Chondrocyte (in vitro differentiated cells): Measurements from ENCODE around the gene STAB1. TPM values are rescaled to one million over a fixed set of nuclear protein-coding genes. Genes with fewer than 3 reads are reported as not detected.

Source experiments
- DNase-seq: peaks from one replicate; pipeline ENCODE4 v3.0.0; 2021; ENCODE audit warnings: mixed read lengths, low spot score
- H3K27ac Mint-ChIP-seq: one replicate; pipeline ENCODE4 v1.8.0; 2021; ENCODE audit warnings: mild to moderate bottlenecking, moderate library complexity, mixed read lengths; ENCODE audit not compliant: unreplicated experiment
- H3K27me3 Mint-ChIP-seq: 2 replicates; pipeline ENCODE4 v1.8.0; 2021; ENCODE audit warnings: low read depth, mixed read lengths
- H3K36me3 Mint-ChIP-seq: 2 replicates; pipeline ENCODE4 v1.8.0; 2021; ENCODE audit warnings: low read depth, mixed read lengths
- H3K4me1 Mint-ChIP-seq: 2 replicates; pipeline ENCODE4 v1.8.0; 2021; ENCODE audit warnings: low read depth, mild to moderate bottlenecking, mixed read lengths
- H3K4me3 Mint-ChIP-seq: one replicate; pipeline ENCODE4 v1.8.0; 2021; ENCODE audit warnings: mild to moderate bottlenecking, moderate library complexity, mixed read lengths; ENCODE audit not compliant: unreplicated experiment
- H3K9me3 Mint-ChIP-seq: 2 replicates; pipeline ENCODE4 v1.8.0; 2021; ENCODE audit warnings: low read depth, mixed read lengths
- total RNA-seq: library from RNA; stranded (reverse); gene quantifications from 3 replicates; pipeline ENCODE4 v1.2.1, GENCODE V29; 2021
- TF ChIP-seq, protein P1 (sequence below): fragments of 200-600 bp; sonication (generic); IDR thresholded peaks from 2 replicates; pipeline ENCODE4 v1.5.0; 2021; ENCODE audit warnings: antibody characterized with exemption, mild to moderate bottlenecking, moderate library complexity

STAB1 gene
- total RNA-seq, 1 donor from 2014 or later = not detected

DNA sequence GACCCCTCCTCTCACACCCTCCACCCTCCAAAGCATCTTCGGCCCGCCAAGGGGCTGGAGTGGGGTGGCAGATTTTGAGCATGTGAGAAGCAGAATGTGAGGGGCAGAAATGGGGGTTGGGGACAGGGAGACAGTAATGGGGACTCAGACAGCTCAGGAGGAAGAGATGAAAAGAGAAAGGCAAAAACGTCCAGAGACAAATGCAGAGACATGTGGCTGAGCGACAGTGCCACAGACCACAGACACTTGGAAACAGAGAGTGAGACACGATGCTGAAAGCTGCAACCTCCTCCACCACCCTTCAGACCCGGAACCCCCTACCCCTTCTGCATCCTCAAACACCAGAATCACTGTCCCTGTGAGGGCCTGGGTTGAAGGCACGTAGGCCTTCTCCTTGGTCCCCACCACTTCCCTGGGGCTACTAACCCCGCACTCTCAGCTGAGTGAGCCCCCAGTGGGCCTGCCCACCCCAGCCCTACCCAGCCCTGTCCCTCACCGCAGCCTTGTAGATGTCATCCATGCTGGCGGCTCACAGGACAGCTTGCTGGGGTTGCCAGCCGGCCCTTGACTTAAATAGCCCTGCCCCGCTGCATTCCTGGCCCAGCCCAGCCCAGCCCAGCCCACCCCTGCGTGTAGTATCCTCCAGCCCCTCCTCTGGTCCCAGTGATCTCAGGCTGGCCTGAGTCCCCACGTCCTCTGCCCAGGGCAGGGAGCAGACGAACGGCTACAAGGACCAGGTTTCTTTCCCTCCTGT, 41.5 kb upstream of the STAB1 start, which contains the start of gene TNNC1:
Gene TNNC1 (minus strand): TSS at position 546 of the 754 bp plus-strand sequence. CDS start 26 bp downstream, at position 520.
- H3K27ac Mint-ChIP-seq = peak within 1 kb of the TSS; percentile 74
- H3K27me3 Mint-ChIP-seq = no peaks in the 10 kb centered on the region
- H3K4me3 Mint-ChIP-seq = peak within 1 kb of the TSS; percentile 100
- DNase-seq = no peak
- peaks cover 42% of the 10 kb centered on the region for H3K4me1 Mint-ChIP-seq
- H3K36me3 Mint-ChIP-seq = peaks cover 9% of the 10 kb centered on the region
- H3K9me3 Mint-ChIP-seq = no peaks in the 10 kb centered on the region
- TF ChIP-seq, protein P1, sequence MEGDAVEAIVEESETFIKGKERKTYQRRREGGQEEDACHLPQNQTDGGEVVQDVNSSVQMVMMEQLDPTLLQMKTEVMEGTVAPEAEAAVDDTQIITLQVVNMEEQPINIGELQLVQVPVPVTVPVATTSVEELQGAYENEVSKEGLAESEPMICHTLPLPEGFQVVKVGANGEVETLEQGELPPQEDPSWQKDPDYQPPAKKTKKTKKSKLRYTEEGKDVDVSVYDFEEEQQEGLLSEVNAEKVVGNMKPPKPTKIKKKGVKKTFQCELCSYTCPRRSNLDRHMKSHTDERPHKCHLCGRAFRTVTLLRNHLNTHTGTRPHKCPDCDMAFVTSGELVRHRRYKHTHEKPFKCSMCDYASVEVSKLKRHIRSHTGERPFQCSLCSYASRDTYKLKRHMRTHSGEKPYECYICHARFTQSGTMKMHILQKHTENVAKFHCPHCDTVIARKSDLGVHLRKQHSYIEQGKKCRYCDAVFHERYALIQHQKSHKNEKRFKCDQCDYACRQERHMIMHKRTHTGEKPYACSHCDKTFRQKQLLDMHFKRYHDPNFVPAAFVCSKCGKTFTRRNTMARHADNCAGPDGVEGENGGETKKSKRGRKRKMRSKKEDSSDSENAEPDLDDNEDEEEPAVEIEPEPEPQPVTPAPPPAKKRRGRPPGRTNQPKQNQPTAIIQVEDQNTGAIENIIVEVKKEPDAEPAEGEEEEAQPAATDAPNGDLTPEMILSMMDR = no peak

DNA sequence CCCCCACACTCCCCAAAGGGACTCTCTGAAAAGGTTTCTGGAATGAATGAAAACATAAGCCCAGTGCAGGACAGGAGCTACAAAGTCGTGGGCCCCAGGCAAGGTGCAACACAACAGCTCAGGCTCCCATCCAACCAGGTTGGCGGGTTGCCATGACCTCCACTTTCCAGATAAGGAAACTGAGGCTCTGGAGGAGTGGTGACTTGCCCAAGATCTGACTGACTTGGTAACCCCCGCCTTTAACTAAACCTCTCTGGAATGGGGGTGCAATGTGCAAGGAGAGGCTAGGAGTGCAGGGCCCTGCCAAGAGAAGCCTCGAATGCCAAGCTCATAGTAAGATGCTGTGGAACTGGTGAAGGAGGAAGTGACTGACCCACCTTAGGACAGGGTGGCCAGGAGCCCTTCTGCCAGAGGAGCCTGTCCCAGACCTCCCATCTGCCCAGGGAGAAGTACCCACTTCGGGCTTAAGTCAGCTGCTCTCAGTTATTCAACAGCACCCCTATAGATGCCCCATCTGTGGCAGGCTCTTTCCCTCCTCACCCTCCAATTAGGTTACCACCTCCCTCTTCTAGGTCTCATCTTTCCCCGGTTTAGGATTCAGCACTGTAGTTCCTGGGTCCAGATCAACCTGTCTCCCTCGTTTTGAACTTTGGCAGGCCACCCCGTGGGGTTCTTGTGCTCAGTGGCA, 40.7 kb upstream of the STAB1 start:
- H3K27me3 Mint-ChIP-seq = no peaks in the 10 kb centered on the region
- TF ChIP-seq, protein P1 = no peak
- no peak for DNase-seq
- peaks cover 42% of the 10 kb centered on the region for H3K4me1 Mint-ChIP-seq
- no peaks in the 10 kb centered on the region for H3K9me3 Mint-ChIP-seq
- peak overlapping the region; percentile 100 for H3K4me3 Mint-ChIP-seq
- H3K27ac Mint-ChIP-seq = peak overlapping the region; percentile 74
- H3K36me3 Mint-ChIP-seq = peaks cover 10% of the 10 kb centered on the region

DNA sequence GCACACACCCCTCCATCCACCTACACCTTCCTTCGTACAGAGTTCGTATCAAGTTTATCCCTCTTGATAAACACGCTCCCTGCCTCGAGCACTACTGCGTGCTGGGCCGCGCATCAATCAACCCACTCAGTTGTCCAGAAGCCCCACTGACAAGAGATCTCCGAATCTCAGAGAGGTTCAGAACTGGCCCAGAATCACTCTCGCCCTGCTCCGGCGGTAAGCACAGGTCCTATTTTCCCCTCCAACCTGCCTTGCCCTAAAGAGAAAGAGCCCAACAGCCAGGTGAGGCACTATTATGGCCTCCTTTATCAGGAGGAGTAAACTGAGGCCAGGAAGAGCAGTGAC, 40.2 kb upstream of the STAB1 start:
- H3K4me1 Mint-ChIP-seq = peaks cover 40% of the 10 kb centered on the region
- TF ChIP-seq, protein P1 = no peak
- H3K27ac Mint-ChIP-seq = peak overlapping the region; percentile 74

DNA sequence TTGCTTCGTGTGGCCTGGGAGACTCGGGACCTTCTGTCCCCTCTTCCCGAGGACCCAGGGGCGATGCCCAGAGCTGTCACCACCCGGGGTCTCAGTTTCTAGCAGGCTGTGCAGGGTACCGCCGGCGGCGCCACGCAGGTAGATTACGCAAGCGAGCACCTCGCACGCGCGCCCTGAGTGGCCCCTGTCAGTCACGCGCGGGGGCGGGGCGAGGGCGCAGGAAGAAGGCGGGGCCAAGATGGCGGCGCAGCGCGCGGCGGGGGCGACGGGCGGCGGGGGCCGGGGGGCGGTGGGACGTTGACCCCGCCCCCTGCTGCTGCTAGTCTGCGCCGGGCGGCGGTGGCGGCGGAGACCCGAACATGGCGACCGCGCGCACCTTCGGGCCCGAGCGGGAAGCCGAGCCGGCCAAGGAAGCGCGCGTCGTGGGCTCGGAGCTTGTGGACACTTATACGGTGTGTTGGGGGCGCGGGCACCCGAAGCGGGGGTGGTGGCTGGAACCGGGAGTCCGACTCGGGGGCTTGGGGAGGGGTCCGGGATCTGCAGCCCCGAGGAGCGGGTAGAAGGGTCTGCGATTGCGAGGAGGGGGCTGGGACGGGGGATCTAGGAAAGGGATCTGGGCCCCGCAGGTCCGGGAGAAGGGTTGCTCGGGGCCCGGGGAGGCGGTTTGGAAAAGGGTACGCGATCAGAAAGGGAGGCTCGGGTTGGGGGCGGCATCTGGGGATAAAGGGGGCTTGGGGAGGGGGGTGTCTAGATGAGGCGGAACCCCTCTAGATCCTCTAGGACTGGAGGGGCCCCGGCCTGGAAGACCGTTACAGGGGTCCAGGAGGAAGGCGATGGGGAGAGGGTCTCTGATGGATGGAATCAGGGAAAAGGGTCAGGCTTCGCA, 39.6 kb upstream of the STAB1 start, which contains the start of gene NISCH:
Gene NISCH (plus strand): TSS at position 322 of the 886 bp plus-strand sequence. CDS start 38 bp downstream, at position 360.
- peaks cover 34% of the 10 kb centered on the region for H3K4me1 Mint-ChIP-seq

More for the DNA sequence above, 40.2 kb upstream of the STAB1 start:
- Mint-ChIP-seq H3K4me3 (peak overlapping the region; percentile 100), H3K9me3 (no peaks in the 10 kb centered on the region), H3K36me3 (peaks cover 10% of the 10 kb centered on the region), H3K27me3 (no peaks in the 10 kb centered on the region)
- DNase-seq = no peak

More for the DNA sequence above, 39.6 kb upstream of the STAB1 start, which contains the start of gene NISCH:
- DNase-seq = no peak
- peak within 1 kb of the TSS; percentile 97 for H3K27ac Mint-ChIP-seq
- peak within 1 kb of the TSS; percentile 100 for H3K4me3 Mint-ChIP-seq
- no peaks in the 10 kb centered on the region for H3K27me3 Mint-ChIP-seq
- TF ChIP-seq, protein P1 = no peak
- H3K9me3 Mint-ChIP-seq = no peaks in the 10 kb centered on the region
- peaks cover 12% of the 10 kb centered on the region for H3K36me3 Mint-ChIP-seq
